ENCODE data around the gene CEP83.
"Not testable (repeated sequence)": the region's sequence is repeated elsewhere in the genome, so short reads cannot be mapped to it uniquely, and the experiment has no call there.

Gene CEP83

GRCh38 chr12:94379479-94380113 lies 80.1 kb downstream of the CEP83 start:
- DNase-seq (ENCODE audit: low read depth), result no peak

- no peak for DNase-seq (ENCODE audit: low read depth)
Observed at GRCh38 chr12:94377599-94377998, 82.1 kb downstream of the CEP83 start.

GRCh38 chr12:94374124-94374523 lies 85.5 kb downstream of the CEP83 start:
- DNase-seq (ENCODE audit: low read depth), result no peak

GRCh38 chr12:94372461-94372860 lies 87.2 kb downstream of the CEP83 start:
- no peak for DNase-seq (ENCODE audit: low read depth)

- no peak for DNase-seq (ENCODE audit: low read depth)
Observed at GRCh38 chr12:94362653-94363052, 97.0 kb downstream of the CEP83 start.

GRCh38 chr12:94359761-94360160 lies 99.9 kb downstream of the CEP83 start:
- DNase-seq (ENCODE audit: low read depth), result no peak

- DNase-seq (ENCODE audit: low read depth), result no peak
Observed at GRCh38 chr12:94353130-94353529, 106.5 kb downstream of the CEP83 start.

- DNase-seq (ENCODE audit: low read depth), result no peak
Observed at GRCh38 chr12:94340573-94340972, 119.1 kb downstream of the CEP83 start.

- DNase-seq (ENCODE audit: low read depth), result no peak
Observed at GRCh38 chr12:94338006-94338794, 121.5 kb downstream of the CEP83 start.

- no peak for DNase-seq (ENCODE audit: low read depth)
Observed at GRCh38 chr12:94336211-94336925, 123.3 kb downstream of the CEP83 start.

- no peak for DNase-seq (ENCODE audit: low read depth)
Observed at GRCh38 chr12:94333396-94333795, 126.3 kb downstream of the CEP83 start.

GRCh38 chr12:94329366-94329765 lies 130.3 kb downstream of the CEP83 start:
- no peak for DNase-seq (ENCODE audit: low read depth)

- no peak for DNase-seq (ENCODE audit: low read depth)
Observed at GRCh38 chr12:94327809-94328208, 131.9 kb downstream of the CEP83 start.

GRCh38 chr12:94326727-94327126 lies 132.9 kb downstream of the CEP83 start:
- no peak for DNase-seq (ENCODE audit: low read depth)

GRCh38 chr12:94326234-94326633 lies 133.4 kb downstream of the CEP83 start:
- DNase-seq (ENCODE audit: low read depth), result no peak

GRCh38 chr12:94322346-94322745 lies 137.3 kb downstream of the CEP83 start:
- no peak for DNase-seq (ENCODE audit: low read depth)

GRCh38 chr12:94320109-94320508 lies 139.6 kb downstream of the CEP83 start:
- DNase-seq (ENCODE audit: low read depth), result no peak

- DNase-seq (ENCODE audit: low read depth), result no peak
Observed at GRCh38 chr12:94318181-94318580, 141.5 kb downstream of the CEP83 start.

GRCh38 chr12:94316600-94316999 lies 143.1 kb downstream of the CEP83 start:
- DNase-seq (ENCODE audit: low read depth), result not testable (repeated sequence)

GRCh38 chr12:94312378-94312777 lies 147.3 kb downstream of the CEP83 start:
- DNase-seq (ENCODE audit: low read depth), result no peak

- DNase-seq (ENCODE audit: low read depth), result no peak
Observed at GRCh38 chr12:94309373-94309772, 150.3 kb downstream of the CEP83 start.

- no peak for DNase-seq (ENCODE audit: low read depth)
Observed at GRCh38 chr12:94308612-94309011, 151.1 kb downstream of the CEP83 start.

All from stimulated activated CD8-positive, alpha-beta memory T cell treated with anti-CD3 and anti-CD28 coated beads, Interleukin-12 subunit alpha, Interleukin-12 subunit beta, amount 100 ng/mL, for 1 hour (primary cell).